Erythroblast (primary cell): ENCODE measurements around the gene ID3.

ENCODE experiments used
- GATA1 ChIP-seq: IDR thresholded peaks from 2 replicates; pipeline ENCODE4 v1.6.1; 2011; ENCODE audit warnings: low read depth, mild to moderate bottlenecking, control low read depth, low read length, moderate library complexity
- POLR2A ChIP-seq: IDR thresholded peaks from 2 replicates; pipeline ENCODE4 v1.6.1; 2011; ENCODE audit warnings: mild to moderate bottlenecking, low read length

DNA sequence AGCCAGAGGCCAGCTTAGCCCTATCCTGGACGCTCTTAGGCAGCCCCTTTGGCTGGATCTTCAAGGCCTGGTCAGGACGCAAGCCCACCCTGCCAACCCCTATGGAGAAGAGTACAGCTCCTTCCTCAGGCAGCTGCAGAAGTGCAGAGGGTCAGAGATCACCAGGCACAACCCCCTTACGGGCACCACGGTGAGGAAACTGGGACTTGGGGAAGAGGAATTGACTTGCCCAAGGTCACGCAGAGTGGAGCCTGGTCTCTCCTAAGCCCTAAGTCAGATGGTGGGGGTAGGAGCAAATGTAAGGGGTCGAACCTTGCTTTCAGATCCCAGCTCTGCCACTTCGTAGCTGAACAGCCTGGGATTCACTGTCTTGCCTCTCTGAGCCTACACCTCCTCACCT is 31.9 kb downstream of the ID3 start:
- TF ChIP-seq POLR2A = no peak
- no peak for TF ChIP-seq GATA1
